ENCODE results near the gene PI16. TPM values are rescaled to one million over a fixed set of nuclear protein-coding genes. Genes with fewer than 3 reads are reported as not detected.
A peak's percentile ranks its signal among the peaks of the same experiment; 100 is the strongest.
"Not testable (repeated sequence)": the region's sequence is repeated elsewhere in the genome, so short reads cannot be mapped to it uniquely, and the experiment has no call there.

The PI16 gene
- total and polyA plus RNA-seq, 2 of the 13 experiments (the other 11 are each of a cell fraction or from before 2014, with no cell fraction given): not detected

- TF ChIP-seq ZNF800 (CRISPR knock-in tag; IDR thresholded peaks at IDR 0.05) (0 out of 2 replicates have a peak, but pooled peaks have one; percentile 24), ZBTB37 (CRISPR knock-in tag; IDR thresholded peaks at IDR 0.05) (peak; percentile 18; the same call in 1 of the 2 replicates), NFYC (CRISPR knock-in tag; IDR thresholded peaks at IDR 0.05) (no peak)
Observed at GRCh38 chr6:36986704-36987047, 32.1 kb downstream of the PI16 start (continued).

GRCh38 chr6:36989264-36989663, 34.7 kb downstream of the PI16 start:
- ChIA-PET CTCF (ENCODE audit: low intra/inter-chr PET ratio, low total read pairs) (no interaction called here), POLR2A (no interaction called here)
- intact Hi-C loops (cut with micrococcal nuclease; ENCODE audit: unreplicated experiment) (no loop called here), in situ Hi-C loops (cut with HindIII; ENCODE audit: extremely low pct_ligation_motif_present, low pct_unique_long_range_greater_than_20kb) (no loop called here)
- Histone ChIP-seq H3K4me2 (ENCODE audit: low read depth, low read length) (no peak overlapping the region), H3K27ac (ENCODE audit: extremely low read length, insufficient read depth, low read length) (no peak overlapping the region), H3K4me1 (ENCODE audit: insufficient read depth, low read length) (peaks cover 17% of the 10 kb centered on the region), H3K9me3 (ENCODE audit: low read length) (no peaks in the 10 kb centered on the region), H4K20me1 (ENCODE audit: insufficient read depth, low read length) (0 out of 2 replicates have a peak, but pooled peaks cover 6% of the 10 kb centered on the region), H3K79me2 (ENCODE audit: insufficient read depth, low read length) (peaks cover 20% of the 10 kb centered on the region), H2AFZ (ENCODE audit: low read length) (no peak overlapping the region), H3K9ac (ENCODE audit: insufficient read depth, low read depth, low read length) (no peak overlapping the region), H3K4me3 (replicated peaks in 1 of 3; ENCODE audit: insufficient read depth in 1 of 3, low read depth in 2 of 3, low read length in 3 of 3) (no peak overlapping the region), H3K27me3 (ENCODE audit: control insufficient read depth in 1 of 2, insufficient read depth in 2 of 2, low read length in 2 of 2) (peaks cover 3 to 27% of the 10 kb centered on the region in 2 experiments; a peak in 3 of 5 replicates), H3K36me3 (replicated peaks in 1 of 2; ENCODE audit: control insufficient read depth in 1 of 2, insufficient read depth in 2 of 2, low read length in 2 of 2) (no peaks in the 10 kb centered on the region)
- no peak for FAIRE-seq
- ATAC-seq: no peak
- no peak for TF ChIP-seq ZNF567 (CRISPR knock-in tag; IDR thresholded peaks at IDR 0.05; ENCODE audit: borderline replicate concordance)
- TF ChIP-seq REXO4 (CRISPR knock-in tag; IDR thresholded peaks at IDR 0.05; ENCODE audit: borderline replicate concordance): no peak
- peak; percentile 94 for TF ChIP-seq ZNF564 (CRISPR knock-in tag; IDR thresholded peaks at IDR 0.05)
- no peak for DNase-seq (ENCODE audit: low spot score)
- BruUV-seq (replicated peaks): no TSS peak
- 37% methylated on average over 6 of the region's 6 CpGs for WGBS (ENCODE audit: low lambda C conversion rate)

GRCh38 chr6:36990401-36990800, 35.9 kb downstream of the PI16 start:
- H3K79me2 ChIP-seq (ENCODE audit: insufficient read depth, low read length); FAIRE-seq; intact Hi-C loops (cut with micrococcal nuclease; ENCODE audit: unreplicated experiment); ATAC-seq; POLR2A ChIA-PET; H3K4me2 ChIP-seq (ENCODE audit: low read depth, low read length); CTCF ChIA-PET (ENCODE audit: low intra/inter-chr PET ratio, low total read pairs); H3K9me3 ChIP-seq (ENCODE audit: low read length); in situ Hi-C loops (cut with HindIII; ENCODE audit: extremely low pct_ligation_motif_present, low pct_unique_long_range_greater_than_20kb); H3K4me3 ChIP-seq (replicated peaks in 1 of 3; ENCODE audit: insufficient read depth in 1 of 3, low read depth in 2 of 3, low read length in 3 of 3); DNase-seq (ENCODE audit: low spot score); H3K36me3 ChIP-seq (replicated peaks in 1 of 2; ENCODE audit: control insufficient read depth in 1 of 2, insufficient read depth in 2 of 2, low read length in 2 of 2); H3K4me1 ChIP-seq (ENCODE audit: insufficient read depth, low read length); H2AFZ ChIP-seq (ENCODE audit: low read length); H4K20me1 ChIP-seq (ENCODE audit: insufficient read depth, low read length); H3K9ac ChIP-seq (ENCODE audit: insufficient read depth, low read depth, low read length); BruUV-seq (replicated peaks); H3K27ac ChIP-seq (ENCODE audit: extremely low read length, insufficient read depth, low read length): not testable (repeated sequence)
- peaks cover 3 to 35% of the 10 kb centered on the region in 2 experiments; a peak in 4 of 5 replicates for H3K27me3 ChIP-seq (ENCODE audit: control insufficient read depth in 1 of 2, insufficient read depth in 2 of 2, low read length in 2 of 2)
- WGBS (ENCODE audit: low lambda C conversion rate): 68% methylated on average over 2 of the region's 2 CpGs

Measured in HepG2 (cell line).